ENCODE data around the gene REL.
"Not testable (repeated sequence)": the region's sequence is repeated elsewhere in the genome, so short reads cannot be mapped to it uniquely, and the experiment has no call there.

Gene REL

GRCh38 chr2:60867007-60867406 is 14.4 kb upstream of the REL start:
- intact Hi-C loops (cut with DNase I), result no loop called here

GRCh38 chr2:60867848-60868247 is 13.5 kb upstream of the REL start:
- no peak for DNase-seq
- intact Hi-C loops (cut with DNase I), result no loop called here

More at GRCh38 chr2:60867007-60867406, 14.4 kb upstream of the REL start:
- DNase-seq, result no peak

- no peak for DNase-seq
These were observed 12.6 kb upstream of the REL start for GRCh38 chr2:60868589-60869273.

GRCh38 chr2:60872510-60872928 is 8.9 kb upstream of the REL start:
- DNase-seq, result no peak
- intact Hi-C loops (cut with DNase I), result no loop called here

More at GRCh38 chr2:60868589-60869273, 12.6 kb upstream of the REL start:
- intact Hi-C loops (cut with DNase I), result no loop called here

GRCh38 chr2:60873381-60873780 is 8.0 kb upstream of the REL start:
- intact Hi-C loops (cut with DNase I), result no loop called here
- no peak for DNase-seq

GRCh38 chr2:60875520-60875919 is 5.9 kb upstream of the REL start:
- intact Hi-C loops (cut with DNase I), result no loop called here
- no peak for DNase-seq

GRCh38 chr2:60880643-60881046 is 729 bp upstream of the REL start:
- intact Hi-C loops (cut with DNase I), result loop anchor here (5.0 to 10.0 kb wide), 3 partner anchors 123 to 297 kb away; partner anchors contain the start of genes PAPOLG, PEX13 and PUS10
- DNase-seq, result no peak

GRCh38 chr2:60882971-60883753 is 1.8 kb downstream of the REL start:
- intact Hi-C loops (cut with DNase I), result loop anchor here (5.0 to 10.0 kb wide), 3 partner anchors 126 to 294 kb away; partner anchors contain the start of genes PAPOLG, PEX13 and PUS10
- DNase-seq, result no peak

- intact Hi-C loops (cut with DNase I), result loop anchor here (5.0 to 10.0 kb wide), 3 partner anchors 127 to 293 kb away; partner anchors contain the start of genes PAPOLG, PEX13 and PUS10
- DNase-seq, result no peak
These were observed 2.5 kb downstream of the REL start for GRCh38 chr2:60883896-60884295.

- intact Hi-C loops (cut with DNase I), result loop anchor here (5.0 to 10.0 kb wide), 3 partner anchors 127 to 293 kb away; partner anchors contain the start of genes PAPOLG, PEX13 and PUS10
- DNase-seq, result no peak
These were observed 3.4 kb downstream of the REL start for GRCh38 chr2:60884800-60885199.

GRCh38 chr2:60885683-60886082 is 4.3 kb downstream of the REL start:
- intact Hi-C loops (cut with DNase I), result loop anchor here (10.0 kb wide), 1 partner anchor 129 kb away; the partner anchor contains the start of genes PEX13 and PUS10

GRCh38 chr2:60886991-60887390 is 5.6 kb downstream of the REL start:
- DNase-seq, result no peak
- intact Hi-C loops (cut with DNase I), result loop anchor here (10.0 kb wide), 1 partner anchor 128 kb away; the partner anchor contains the start of genes PEX13 and PUS10

More at GRCh38 chr2:60885683-60886082, 4.3 kb downstream of the REL start:
- no peak for DNase-seq

- intact Hi-C loops (cut with DNase I), result loop anchor here (10.0 kb wide), 1 partner anchor 126 kb away; the partner anchor contains the start of genes PEX13 and PUS10
These were observed 7.5 kb downstream of the REL start for GRCh38 chr2:60888853-60889252.

GRCh38 chr2:60889581-60890392 is 8.4 kb downstream of the REL start:
- not testable (repeated sequence) for DNase-seq
- intact Hi-C loops (cut with DNase I), result loop anchor here (10.0 kb wide), 1 partner anchor 125 kb away; the partner anchor contains the start of genes PEX13 and PUS10

More at GRCh38 chr2:60888853-60889252, 7.5 kb downstream of the REL start:
- DNase-seq, result no peak

GRCh38 chr2:60890393-60890707 is 9.0 kb downstream of the REL start:
- no peak for DNase-seq
- intact Hi-C loops (cut with DNase I), result no loop called here

- DNase-seq, result no peak
- intact Hi-C loops (cut with DNase I), result no loop called here
These were observed 9.8 kb downstream of the REL start for GRCh38 chr2:60891180-60891579.

- no peak for DNase-seq
- intact Hi-C loops (cut with DNase I), result no loop called here
These were observed 17.2 kb downstream of the REL start for GRCh38 chr2:60898567-60898966.

GRCh38 chr2:60899230-60899891 is 18.0 kb downstream of the REL start:
- no peak for DNase-seq
- intact Hi-C loops (cut with DNase I), result no loop called here

GRCh38 chr2:60899892-60900249 is 18.5 kb downstream of the REL start:
- DNase-seq, result no peak
- intact Hi-C loops (cut with DNase I), result no loop called here

GRCh38 chr2:60901296-60901695 is 19.9 kb downstream of the REL start:
- DNase-seq; intact Hi-C loops (cut with DNase I): not testable (repeated sequence)
